Neural cell (in vitro differentiated cells): ENCODE results near the gene DPP10. TPM values are rescaled to one million over a fixed set of nuclear protein-coding genes. Genes with fewer than 3 reads are reported as not detected.

Source experiments
- H2AFZ ChIP-seq: fragments of 200-600, 300-800 bp; sonication (generic), shearing (Covaris generic); 2 replicates; pipeline ENCODE4 v1.6.0; 2014; ENCODE audit warnings: low read depth, mild to moderate bottlenecking, antibody characterized with exemption, low read length, moderate library complexity
- H3F3A ChIP-seq: fragments of 200-600 bp; shearing (Covaris generic); 2 replicates; pipeline ENCODE4 v1.6.1; 2016; ENCODE audit warnings: mild to moderate bottlenecking, moderate library complexity, mixed read lengths, antibody characterized with exemption, low read length; ENCODE audit not compliant: insufficient read depth, poor library complexity, severe bottlenecking
- H3K27ac ChIP-seq: fragments of 200-600, 300-800 bp; sonication (generic), shearing (Covaris generic); 2 replicates; pipeline ENCODE4 v1.5.1; 2014; ENCODE audit warnings: mild to moderate bottlenecking, low read length, moderate library complexity
- H3K27me3 ChIP-seq: fragments of 300-800, 200-600 bp; sonication (generic), shearing (Covaris generic); 2 replicates; pipeline ENCODE4 v1.6.0; 2014; ENCODE audit warnings: mild to moderate bottlenecking, low read depth, low read length, moderate library complexity; ENCODE audit not compliant: insufficient read depth
- H3K36me3 ChIP-seq: fragments of 300-800, 200-600 bp; sonication (generic), shearing (Covaris generic); 2 replicates; pipeline ENCODE4 v1.5.1; 2014; ENCODE audit warnings: mild to moderate bottlenecking, antibody characterized with exemption, low read length, moderate library complexity; ENCODE audit not compliant: insufficient read depth
- H3K4me2 ChIP-seq: fragments of 300-800, 200-600 bp; sonication (generic), shearing (Covaris generic); 2 replicates; pipeline ENCODE4 v1.6.0; 2014; ENCODE audit warnings: mild to moderate bottlenecking, low read length
- H3K4me3 ChIP-seq: fragments of 300-800, 200-600 bp; sonication (generic), shearing (Covaris generic); 2 replicates; pipeline ENCODE4 v1.5.1; 2014; ENCODE audit warnings: mild to moderate bottlenecking, low read length, moderate library complexity
- H3K79me2 ChIP-seq: fragments of 200-600 bp; shearing (Covaris generic); replicated peaks from 2 replicates; pipeline ENCODE4 v1.6.0; 2014; ENCODE audit warnings: mild to moderate bottlenecking, low read length, moderate library complexity; ENCODE audit not compliant: insufficient read depth
- H3K9ac ChIP-seq: fragments of 300-800, 200-600 bp; sonication (generic), shearing (Covaris generic); 2 replicates; pipeline ENCODE4 v1.6.1; 2016; ENCODE audit warnings: mild to moderate bottlenecking, low read length, mixed read lengths
- H3K9me2 ChIP-seq: fragments of 200-600 bp; shearing (Covaris generic); 2 replicates; pipeline ENCODE4 v1.6.1; 2016; ENCODE audit warnings: mild to moderate bottlenecking, low read length, mixed read lengths; ENCODE audit not compliant: insufficient read depth
- H3K9me3 ChIP-seq: fragments of 200-600, 300-800 bp; sonication (generic), shearing (Covaris generic); 2 replicates; pipeline ENCODE4 v1.6.1; 2016; ENCODE audit warnings: mild to moderate bottlenecking, mixed run types, low read length, moderate library complexity, mixed read lengths
- H4K20me1 ChIP-seq: fragments of 200-600 bp; shearing (Covaris generic); 2 replicates; pipeline ENCODE4 v1.6.1; 2016; ENCODE audit warnings: mild to moderate bottlenecking, mixed run types; ENCODE audit not compliant: insufficient read depth
- CTCF ChIP-seq: fragments of 450-650 bp; IDR thresholded peaks from 2 replicates; pipeline ENCODE4 v1.5.1; 2014; ENCODE audit warnings: antibody characterized with exemption, mild to moderate bottlenecking, moderate library complexity; ENCODE audit not compliant: poor library complexity, severe bottlenecking
- EP300 ChIP-seq: fragments of 450-650 bp; conservative IDR thresholded peaks from 2 replicates; pipeline ENCODE4 v1.6.1; 2014; ENCODE audit warnings: antibody characterized with exemption, mild to moderate bottlenecking, moderate library complexity; ENCODE audit not compliant: poor library complexity, severe bottlenecking
- EZH2 ChIP-seq: fragments of 200-600, 300-800 bp; shearing (Covaris generic), sonication (generic); IDR thresholded peaks from 2 replicates; pipeline ENCODE4 v1.6.1; 2014; ENCODE audit warnings: antibody characterized with exemption, low read length, borderline replicate concordance, mild to moderate bottlenecking; ENCODE audit not compliant: insufficient read depth, poor library complexity, severe bottlenecking
- MXI1 ChIP-seq: fragments of 450-650 bp; conservative IDR thresholded peaks from 2 replicates; pipeline ENCODE4 v1.6.1; 2014; ENCODE audit warnings: antibody characterized with exemption, mild to moderate bottlenecking; ENCODE audit not compliant: poor library complexity, severe bottlenecking
- POLR2AphosphoS5 ChIP-seq: IDR thresholded peaks from 2 replicates; pipeline ENCODE4 v1.6.1; 2012
- RAD21 ChIP-seq: fragments of 450-650 bp; conservative IDR thresholded peaks from 2 replicates; pipeline ENCODE4 v1.6.1; 2014; ENCODE audit warnings: antibody characterized with exemption, mild to moderate bottlenecking, moderate library complexity
- REST ChIP-seq: IDR thresholded peaks from 2 replicates; pipeline ENCODE4 v1.6.1; 2012; ENCODE audit warnings: borderline replicate concordance
- SMC3 ChIP-seq: fragments of 450-650 bp; conservative IDR thresholded peaks from 2 replicates; pipeline ENCODE4 v1.6.1; 2014; ENCODE audit warnings: antibody characterized with exemption, mild to moderate bottlenecking, moderate library complexity; ENCODE audit not compliant: poor library complexity
- TAF1 ChIP-seq: IDR thresholded peaks from 2 replicates; pipeline ENCODE4 v1.6.1; 2012; ENCODE audit warnings: low read depth
- polyA plus RNA-seq: library from polyadenylated mRNA; depleted of rRNA; stranded (reverse); fragments of >200 nt; gene quantifications from 2 replicates; pipeline ENCODE4 v1.2.3, GENCODE V29; 2014

The DPP10 gene
- polyA plus RNA-seq, 1 donor from 2014 or later = 13.9 TPM

DNA sequence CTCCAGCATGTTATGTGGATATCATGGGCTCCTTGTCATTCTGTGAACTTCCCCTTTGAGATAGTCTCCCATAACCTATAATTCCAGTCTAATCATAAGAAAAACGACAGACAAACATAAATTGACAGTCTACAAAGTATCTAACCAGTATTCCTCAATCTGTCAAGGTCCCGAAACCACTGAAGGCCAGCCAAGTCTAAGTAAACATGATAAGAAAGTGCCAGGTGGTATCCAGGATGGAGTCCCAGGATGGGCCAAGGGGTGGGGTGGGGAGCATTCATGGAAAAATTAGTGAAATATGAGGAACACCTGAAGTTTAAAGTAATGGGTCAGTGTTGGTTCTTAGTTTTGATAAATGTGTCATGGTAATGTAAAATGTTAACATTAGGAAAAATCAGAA lies 355.5 kb downstream of the DPP10 start:
- no peak overlapping the region for H3K27ac ChIP-seq
- no peaks in the 10 kb centered on the region for H3K9me2 ChIP-seq
- H3K9ac ChIP-seq = no peak overlapping the region
- H3K4me2 ChIP-seq = no peak overlapping the region
- H3K27me3 ChIP-seq = no peaks in the 10 kb centered on the region
- H3K9me3 ChIP-seq = no peaks in the 10 kb centered on the region
- H3K79me2 ChIP-seq = no peaks in the 10 kb centered on the region
- no peaks in the 10 kb centered on the region for H3K36me3 ChIP-seq
- H2AFZ ChIP-seq = no peak overlapping the region
- TF ChIP-seq TAF1 = no peak
- TF ChIP-seq EP300 = no peak
- TF ChIP-seq RAD21 = no peak
- TF ChIP-seq POLR2AphosphoS5 = no peak
- TF ChIP-seq SMC3 = no peak
- no peak for TF ChIP-seq MXI1
- no peak for TF ChIP-seq EZH2
- TF ChIP-seq CTCF = no peak
- no peak for TF ChIP-seq REST
- no peaks in the 10 kb centered on the region for H4K20me1 ChIP-seq
- no peaks in the 10 kb centered on the region for H3F3A ChIP-seq
- H3K4me3 ChIP-seq = no peak overlapping the region

DNA sequence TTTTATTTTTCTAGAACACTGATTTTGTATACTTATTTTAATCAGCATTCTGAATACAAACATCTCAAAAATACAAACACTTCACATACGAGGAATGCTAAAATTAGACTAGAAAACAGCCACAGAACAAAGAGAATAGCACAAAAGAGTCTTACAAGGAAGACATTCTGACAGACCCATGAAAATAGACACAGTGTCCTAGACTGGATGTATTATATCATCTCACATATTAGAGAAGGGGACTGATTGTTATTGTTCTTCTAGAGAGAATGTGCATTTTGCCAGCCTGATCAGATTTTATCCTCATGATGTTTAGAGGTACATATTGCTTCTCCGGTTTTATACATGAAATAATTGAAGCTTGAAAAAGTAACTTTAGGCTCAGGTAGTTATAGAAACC lies 357.9 kb downstream of the DPP10 start:
- H3K4me2 ChIP-seq = no peak overlapping the region
- H3K79me2 ChIP-seq = no peaks in the 10 kb centered on the region
- H3F3A ChIP-seq = no peaks in the 10 kb centered on the region
- H2AFZ ChIP-seq = no peak overlapping the region
- H3K27ac ChIP-seq = no peak overlapping the region
- no peaks in the 10 kb centered on the region for H3K9me3 ChIP-seq
- no peaks in the 10 kb centered on the region for H3K36me3 ChIP-seq
- H3K9me2 ChIP-seq = no peaks in the 10 kb centered on the region
- H3K4me3 ChIP-seq = no peak overlapping the region
- no peak overlapping the region for H3K9ac ChIP-seq
- TF ChIP-seq RAD21 (no peak), EZH2 (no peak), CTCF (no peak), TAF1 (no peak), REST (no peak), MXI1 (no peak), POLR2AphosphoS5 (no peak), EP300 (no peak), SMC3 (no peak)
- no peaks in the 10 kb centered on the region for H3K27me3 ChIP-seq
- H4K20me1 ChIP-seq = no peaks in the 10 kb centered on the region
